PC-3 (cell line): Measurements from ENCODE around the gene PRRX2. TPM values are rescaled to one million over a fixed set of nuclear protein-coding genes. Genes with fewer than 3 reads are reported as not detected.
A peak's percentile ranks its signal among the peaks of the same experiment; 100 is the strongest.

Experiments used
- ATAC-seq: fragments of 200-7000 bp; cut with Tn5 transposase; 2 replicates; pipeline ENCODE4 v1.9.1; 2020; ENCODE audit warnings: mild to moderate bottlenecking, moderate library complexity
- BruUV-seq: library from RNA; stranded (reverse); fragments of 400-500 nt; replicated peaks from 2 replicates; lab custom pipeline; 2021; lab: Mats Ljungman, UMichigan
- CTCF ChIA-PET: fragments of 300-600 bp; sonication (Branson Sonifier 250); formaldehyde crosslinking; loops from one replicate; lab custom pipeline; 2022; ENCODE audit warnings: antibody characterized with exemption; lab: Charles Lee
- POLR2A ChIA-PET: fragments of 300-600 bp; sonication (Branson Sonifier 250); formaldehyde crosslinking; loops from one replicate; lab custom pipeline; 2022; ENCODE audit warnings: antibody characterized with exemption; ENCODE audit not compliant: unreplicated experiment; lab: Charles Lee
- DNase-seq: peaks from one replicate; pipeline ENCODE4 v3.0.0-alpha.2; 2015
- H2AFZ ChIP-seq: fragments of 300-600 bp; sonication (generic); 2 replicates; pipeline ENCODE4 v1.6.0; 2016; ENCODE audit warnings: antibody characterized with exemption, low read length
- H3F3A ChIP-seq: fragments of 300-600 bp; sonication (generic); one replicate; pipeline ENCODE4 v1.6.0; 2017; ENCODE audit warnings: antibody characterized with exemption, low read length, control low read depth, mild to moderate bottlenecking; ENCODE audit not compliant: unreplicated experiment
- H3K27ac ChIP-seq: fragments of 300-600 bp; sonication (generic); 2 replicates; pipeline ENCODE4 v1.5.1; 2016; ENCODE audit warnings: mild to moderate bottlenecking, low read length
- H3K27me3 ChIP-seq: fragments of 300-600 bp; sonication (generic); 2 replicates; pipeline ENCODE4 v1.6.1; 2016; ENCODE audit warnings: low read length, mixed read lengths
- H3K36me3 ChIP-seq: fragments of 300-600 bp; sonication (generic); 2 replicates; pipeline ENCODE4 v1.6.1; 2016; ENCODE audit warnings: low read depth, mixed run types, low read length, mixed read lengths
- H3K4me1 ChIP-seq: fragments of 300-600 bp; sonication (generic); 2 replicates; pipeline ENCODE4 v1.5.1; 2016; ENCODE audit warnings: low read length; ENCODE audit not compliant: insufficient read depth
- H3K4me2 ChIP-seq: fragments of 300-600 bp; sonication (generic); 2 replicates; pipeline ENCODE4 v1.6.0; 2016; ENCODE audit warnings: low read length
- H3K4me3 ChIP-seq: fragments of 300-600 bp; sonication (generic); 2 replicates; pipeline ENCODE4 v1.5.1; 2016; ENCODE audit warnings: mild to moderate bottlenecking, low read length, mixed read lengths
- H3K79me2 ChIP-seq: fragments of 300-600 bp; sonication (generic); 2 replicates; pipeline ENCODE4 v1.6.1; 2017; ENCODE audit warnings: low read length, mixed read lengths
- H3K9ac ChIP-seq: fragments of 300-600 bp; sonication (generic); 2 replicates; pipeline ENCODE4 v1.6.0; 2016; ENCODE audit warnings: mild to moderate bottlenecking, low read length
- H3K9me2 ChIP-seq: fragments of 300-600 bp; sonication (generic); replicated peaks from 2 replicates; pipeline ENCODE4 v1.6.1; 2016; ENCODE audit warnings: mixed run types, low read length, mixed read lengths
- H3K9me3 ChIP-seq: fragments of 300-600 bp; sonication (generic); 2 replicates; pipeline ENCODE4 v1.6.1; 2016; ENCODE audit warnings: low read length, mixed read lengths
- H4K20me1 ChIP-seq: fragments of 300-600 bp; sonication (generic); 2 replicates; pipeline ENCODE4 v1.6.1; 2016; ENCODE audit warnings: low read length, mixed read lengths
- CTCF ChIP-seq: fragments of 300-600 bp; sonication (generic); conservative IDR thresholded peaks from 2 replicates; pipeline ENCODE4 v1.5.1; 2017; ENCODE audit warnings: antibody characterized with exemption, low read depth, mild to moderate bottlenecking, low read length
- EZH2 ChIP-seq: fragments of 300-600 bp; sonication (generic); IDR thresholded peaks from one replicate; pipeline ENCODE4 v1.6.1; 2017; ENCODE audit warnings: antibody characterized with exemption, mild to moderate bottlenecking, low read length; ENCODE audit not compliant: unreplicated experiment
- EZH2phosphoT487 ChIP-seq: fragments of 300-600 bp; sonication (generic); IDR thresholded peaks from 2 replicates; pipeline ENCODE4 v1.6.1; 2018; ENCODE audit warnings: mild to moderate bottlenecking, antibody characterized with exemption, low read length, borderline replicate concordance
- intact Hi-C: fragments of 100-400 bp; cut with micrococcal nuclease; formaldehyde crosslinking; loops from 2 replicates; pipeline ENCODE4 v1.9.0; 2023
- total RNA-seq: library from RNA; depleted of rRNA; stranded (reverse); fragments of >200 nt; gene quantifications from 2 replicates; pipeline ENCODE4 v1.2.3, GENCODE V29; 2014

Gene PRRX2
- total RNA-seq, 1 experiment from 2014 or later, result 0.47 TPM

GRCh38 chr9:129736334-129736733, 70.9 kb downstream of the PRRX2 start:
- H3K9me3 ChIP-seq, result no peaks in the 10 kb centered on the region
- intact Hi-C loops, result no loop called here
- H3K79me2 ChIP-seq, result no peaks in the 10 kb centered on the region
- no peak overlapping the region for H3K9ac ChIP-seq
- ATAC-seq (no peak), DNase-seq (no peak)
- peaks cover 4% of the 10 kb centered on the region; the same call in 1 of the 2 replicates for H3K4me1 ChIP-seq
- no peaks in the 10 kb centered on the region for H3K36me3 ChIP-seq
- H3K27me3 ChIP-seq, result no peaks in the 10 kb centered on the region
- ChIA-PET CTCF (no interaction called here), POLR2A (no interaction called here)
- H2AFZ ChIP-seq, result no peak overlapping the region
- TF ChIP-seq CTCF, result no peak
- no peak for TF ChIP-seq EZH2phosphoT487
- TF ChIP-seq EZH2, result no peak
- H4K20me1 ChIP-seq, result no peaks in the 10 kb centered on the region
- H3K4me2 ChIP-seq, result no peak overlapping the region
- H3K27ac ChIP-seq, result no peak overlapping the region
- no peak overlapping the region for H3K4me3 ChIP-seq
- BruUV-seq, result no TSS peak
- no peaks in the 10 kb centered on the region for H3K9me2 ChIP-seq
- no peaks in the 10 kb centered on the region for H3F3A ChIP-seq

GRCh38 chr9:129737479-129738274, 72.2 kb downstream of the PRRX2 start:
- POLR2A ChIA-PET, result no interaction called here
- TF ChIP-seq CTCF (peak; percentile 80), EZH2phosphoT487 (no peak)
- Histone ChIP-seq H3K27ac (peak overlapping the region; percentile 29; the same call in 1 of the 2 replicates), H4K20me1 (no peaks in the 10 kb centered on the region), H3F3A (no peaks in the 10 kb centered on the region), H3K4me1 (peaks cover 4% of the 10 kb centered on the region; the same call in 1 of the 2 replicates), H3K4me3 (peak overlapping the region; percentile 72), H2AFZ (peak overlapping the region; percentile 76), H3K4me2 (peak overlapping the region; percentile 89), H3K9me2 (no peaks in the 10 kb centered on the region), H3K36me3 (no peaks in the 10 kb centered on the region), H3K9ac (peak overlapping the region; percentile 69), H3K79me2 (no peaks in the 10 kb centered on the region), H3K27me3 (no peaks in the 10 kb centered on the region), H3K9me3 (no peaks in the 10 kb centered on the region)
- BruUV-seq, result no TSS peak
- ATAC-seq, result peak; percentile 88
- intact Hi-C loops, result loop anchor here (1.0 kb wide), 1 partner anchor 46 kb away; no protein-coding TSS in a partner anchor
- CTCF ChIA-PET, result interaction anchor here (1.3 kb wide), 1 partner anchor 39 kb away, joined by 5 read pairs; no protein-coding TSS in a partner anchor
- peak; percentile 74 for DNase-seq

- Histone ChIP-seq H3K4me2 (no peak overlapping the region), H3K4me3 (no peak overlapping the region), H3K79me2 (no peaks in the 10 kb centered on the region), H3K36me3 (no peaks in the 10 kb centered on the region), H3K9me2 (no peaks in the 10 kb centered on the region), H2AFZ (no peak overlapping the region), H3K27me3 (no peaks in the 10 kb centered on the region), H3K9ac (no peak overlapping the region), H3K9me3 (no peaks in the 10 kb centered on the region), H3K4me1 (peaks cover 4% of the 10 kb centered on the region; the same call in 1 of the 2 replicates), H3K27ac (no peak overlapping the region), H4K20me1 (no peaks in the 10 kb centered on the region), H3F3A (no peaks in the 10 kb centered on the region)
- DNase-seq, result no peak
- TF ChIP-seq EZH2phosphoT487, result no peak
- TF ChIP-seq CTCF, result no peak
- TF ChIP-seq EZH2, result no peak
- ChIA-PET POLR2A (no interaction called here), CTCF (no interaction called here)
- ATAC-seq, result no peak
- intact Hi-C loops, result no loop called here
- BruUV-seq, result no TSS peak
These were observed 74.0 kb downstream of the PRRX2 start for GRCh38 chr9:129739432-129739831.
